ENCODE results near the gene MACROD1. TPM values are rescaled to one million over a fixed set of nuclear protein-coding genes. Genes with fewer than 3 reads are reported as not detected.
"Not testable (repeated sequence)": the region's sequence is repeated elsewhere in the genome, so short reads cannot be mapped to it uniquely, and the experiment has no call there.

MACROD1 gene
- total RNA-seq, 4 donors from 2014 or later: 30.6 to 45.0 (median 35.0) TPM

- DNase-seq (ENCODE audit: low spot score in 2 of 2): peak in 1 of 2 donors; percentile 36
- TF ChIP-seq CTCF (IDR thresholded peaks at IDR 0.05): peak in 1 of 5 experiments; percentile 27
- TF ChIP-seq POLR2A (IDR thresholded peaks at IDR 0.05): no peak
- peak; percentile 74 to 96 for TF ChIP-seq EP300 (IDR thresholded peaks at IDR 0.05)
- Histone ChIP-seq H3K9me3 (no peaks in the 10 kb centered on the region), H3K27me3 (no peaks in the 10 kb centered on the region), H3K4me3 (no peak overlapping the region), H3K4me1 (peaks cover 0 to 60% (median 23%) of the 10 kb centered on the region in 4 donors), H3K27ac (peak overlapping the region in 2 of 4 donors; percentile 79 to 87), H3K36me3 (no peaks in the 10 kb centered on the region)
- 46 to 52% methylated on average over 13 to 16 of the region's 19 CpGs for WGBS, 2 donors
These were observed 117.7 kb downstream of the MACROD1 start for GRCh38 chr11:64048042-64048854.

GRCh38 chr11:64047373-64047772, 118.5 kb downstream of the MACROD1 start:
- 73 to 87% methylated on average over 7 to 8 of the region's 8 CpGs for WGBS, 2 donors
- DNase-seq (ENCODE audit: low spot score in 2 of 2): not testable (repeated sequence)
- peak overlapping the region in 2 of 4 donors; percentile 79 to 87 for H3K27ac ChIP-seq

GRCh38 chr11:64045700-64046099, 120.2 kb downstream of the MACROD1 start:
- no peaks in the 10 kb centered on the region for H3K36me3 ChIP-seq
- H3K4me3 ChIP-seq: no peak overlapping the region
- peak overlapping the region in 2 of 4 donors; percentile 79 to 87 for H3K27ac ChIP-seq
- TF ChIP-seq POLR2A (IDR thresholded peaks at IDR 0.05) (no peak), EP300 (IDR thresholded peaks at IDR 0.05) (no peak), CTCF (IDR thresholded peaks at IDR 0.05) (no peak)
- 77 to 94% methylated on average over 2 of the region's 2 CpGs for WGBS, 2 donors
- H3K9me3 ChIP-seq: no peaks in the 10 kb centered on the region
- peaks cover 0 to 77% (median 24%) of the 10 kb centered on the region in 4 donors for H3K4me1 ChIP-seq
- DNase-seq (ENCODE audit: low spot score in 2 of 2): no peak
- no peaks in the 10 kb centered on the region for H3K27me3 ChIP-seq

More at GRCh38 chr11:64047373-64047772, 118.5 kb downstream of the MACROD1 start:
- H3K36me3 ChIP-seq, H3K9me3 ChIP-seq, H3K4me3 ChIP-seq, H3K27me3 ChIP-seq: not testable (repeated sequence)
- peaks cover 0 to 60% (median 21%) of the 10 kb centered on the region in 4 donors for H3K4me1 ChIP-seq

GRCh38 chr11:64044730-64045393, 121.1 kb downstream of the MACROD1 start:
- H3K27me3 ChIP-seq: no peaks in the 10 kb centered on the region
- no peak for DNase-seq (ENCODE audit: low spot score in 2 of 2)
- TF ChIP-seq POLR2A (IDR thresholded peaks at IDR 0.05) (no peak), EP300 (IDR thresholded peaks at IDR 0.05) (peak in 1 of 2 donors; percentile 61)
- peaks cover 0 to 78% (median 24%) of the 10 kb centered on the region in 4 donors for H3K4me1 ChIP-seq
- WGBS, 2 donors: 25 to 40% methylated on average over 9 to 17 of the region's 18 CpGs
- peak overlapping the region in 3 of 4 donors; percentile 29 to 87 (median 79) for H3K27ac ChIP-seq
- H3K9me3 ChIP-seq: no peaks in the 10 kb centered on the region
- H3K4me3 ChIP-seq: no peak overlapping the region
- H3K36me3 ChIP-seq: no peaks in the 10 kb centered on the region

GRCh38 chr11:64043545-64043944, 122.4 kb downstream of the MACROD1 start:
- H3K9me3 ChIP-seq: no peaks in the 10 kb centered on the region
- 78 to 83% methylated on average over 5 of the region's 5 CpGs for WGBS, 2 donors
- no peaks in the 10 kb centered on the region for H3K36me3 ChIP-seq
- TF ChIP-seq EP300 (IDR thresholded peaks at IDR 0.05) (no peak), CTCF (IDR thresholded peaks at IDR 0.05) (no peak), POLR2A (IDR thresholded peaks at IDR 0.05) (no peak)
- DNase-seq (ENCODE audit: low spot score in 2 of 2): no peak
- no peak overlapping the region for H3K4me3 ChIP-seq
- H3K27me3 ChIP-seq: no peaks in the 10 kb centered on the region
- peaks cover 0 to 77% (median 19%) of the 10 kb centered on the region in 4 donors for H3K4me1 ChIP-seq
- peak overlapping the region in 2 of 4 donors; percentile 66 to 82 for H3K27ac ChIP-seq

- WGBS, 2 donors: 48 to 66% methylated on average over 3 to 4 of the region's 4 CpGs
- Histone ChIP-seq H3K4me1 (peaks cover 0 to 79% (median 14%) of the 10 kb centered on the region in 4 donors), H3K9me3 (no peaks in the 10 kb centered on the region), H3K4me3 (no peak overlapping the region), H3K27ac (peak overlapping the region in 2 of 4 donors; percentile 66 to 82), H3K36me3 (no peaks in the 10 kb centered on the region), H3K27me3 (peaks cover 0 to 6% of the 10 kb centered on the region in 2 donors)
- TF ChIP-seq CTCF (IDR thresholded peaks at IDR 0.05): no peak
- no peak for TF ChIP-seq EP300 (IDR thresholded peaks at IDR 0.05)
- TF ChIP-seq POLR2A (IDR thresholded peaks at IDR 0.05): no peak
- no peak for DNase-seq (ENCODE audit: low spot score in 2 of 2)
These were observed 123.6 kb downstream of the MACROD1 start for GRCh38 chr11:64042301-64042700.
